T-helper 17 cell (primary cell): Measurements from ENCODE around the gene IQGAP1. TPM values are rescaled to one million over a fixed set of nuclear protein-coding genes. Genes with fewer than 3 reads are reported as not detected.

Experiments used
- ATAC-seq: fragments of 150-1000 bp; cut with Tn5 transposase; 2 replicates; pipeline ENCODE4 v1.10.0; 2021; ENCODE audit warnings: mild to moderate bottlenecking, moderate library complexity
- DNase-seq, 3 donors: peaks; one replicate each; pipeline versions ENCODE4 v3.0.0 to v3.0.0-alpha.2; 2020 to 2021
- H3K9me3 ChIP-seq: one replicate; pipeline ENCODE4 v1.7.0; 2013; ENCODE audit warnings: low read length, mild to moderate bottlenecking; ENCODE audit not compliant: control insufficient read depth, poor library complexity, severe bottlenecking
- H3K27ac Mint-ChIP-seq: one replicate; pipeline ENCODE4 v1.8.0; 2022; ENCODE audit warnings: mild to moderate bottlenecking, moderate library complexity, mixed read lengths
- H3K27me3 Mint-ChIP-seq: one replicate; pipeline ENCODE4 v1.8.0; 2022; ENCODE audit warnings: mixed read lengths
- H3K36me3 Mint-ChIP-seq: one replicate; pipeline ENCODE4 v1.8.0; 2022; ENCODE audit warnings: low read depth, mixed read lengths
- H3K4me1 Mint-ChIP-seq: one replicate; pipeline ENCODE4 v1.8.0; 2022; ENCODE audit warnings: mild to moderate bottlenecking, mixed read lengths
- H3K4me3 Mint-ChIP-seq: one replicate; pipeline ENCODE4 v1.8.0; 2022; ENCODE audit warnings: mild to moderate bottlenecking, moderate library complexity, mixed read lengths
- total RNA-seq, 4 donors: library from RNA in 2 of 4; stranded (reverse) in 2 of 4; gene quantifications; one replicate each; pipeline ENCODE4 v1.2.3 and lab custom pipeline; 2022 to 2026

The IQGAP1 gene
- total RNA-seq, 2 donors from 2014 or later: 131 to 157 TPM

DNA sequence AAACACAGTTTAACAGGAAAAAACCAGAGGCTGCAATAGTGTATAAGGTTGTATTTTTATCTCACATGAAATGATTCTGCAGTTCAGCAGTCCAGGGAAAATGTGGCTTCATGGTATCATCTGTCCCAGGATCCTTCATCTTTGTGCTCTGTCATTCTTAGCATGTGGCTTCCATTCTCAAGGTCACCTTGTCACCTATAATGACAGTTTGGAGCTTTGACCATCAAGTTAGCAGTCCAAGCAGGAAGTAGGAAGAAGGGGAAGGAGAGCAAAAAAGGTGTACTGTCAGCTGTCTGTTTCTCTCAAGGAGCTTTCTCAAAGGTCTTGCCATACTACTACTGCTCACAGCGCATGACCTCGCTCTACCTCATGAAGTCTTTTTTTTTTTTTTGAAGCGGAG, 83.1 kb downstream of the IQGAP1 start:
- H3K4me3 Mint-ChIP-seq: no peak overlapping the region
- H3K27ac Mint-ChIP-seq: peak overlapping the region; percentile 88
- H3K9me3 ChIP-seq: no peaks in the 10 kb centered on the region
- DNase-seq (no peak), ATAC-seq (no peak)
- peaks cover 18% of the 10 kb centered on the region for H3K4me1 Mint-ChIP-seq
- H3K27me3 Mint-ChIP-seq: no peaks in the 10 kb centered on the region
- peaks cover 11% of the 10 kb centered on the region for H3K36me3 Mint-ChIP-seq

DNA sequence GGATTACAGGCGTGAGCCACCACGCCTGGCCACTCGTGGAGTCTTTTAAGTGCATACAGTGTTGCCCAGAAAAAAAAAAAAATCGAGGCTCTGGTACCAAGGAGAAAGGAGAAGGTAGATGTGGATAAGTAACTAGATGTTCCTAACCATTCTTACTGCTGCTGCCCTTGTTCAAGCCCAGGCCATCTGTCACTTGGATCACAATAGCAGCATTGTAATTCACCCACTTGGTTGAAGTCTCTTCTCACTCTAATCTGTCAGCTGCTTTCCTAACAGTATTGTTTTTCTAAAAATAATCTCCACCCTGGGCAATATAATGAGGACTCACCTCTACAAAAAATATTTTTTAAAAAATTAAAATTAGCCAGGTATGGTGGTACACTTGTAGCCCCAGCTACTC, 83.7 kb downstream of the IQGAP1 start:
- Mint-ChIP-seq H3K4me3 (no peak overlapping the region), H3K4me1 (peaks cover 22% of the 10 kb centered on the region), H3K27me3 (no peaks in the 10 kb centered on the region), H3K27ac (no peak overlapping the region), H3K36me3 (peaks cover 11% of the 10 kb centered on the region)
- H3K9me3 ChIP-seq: no peaks in the 10 kb centered on the region
- no peak for ATAC-seq
- no peak for DNase-seq

DNA sequence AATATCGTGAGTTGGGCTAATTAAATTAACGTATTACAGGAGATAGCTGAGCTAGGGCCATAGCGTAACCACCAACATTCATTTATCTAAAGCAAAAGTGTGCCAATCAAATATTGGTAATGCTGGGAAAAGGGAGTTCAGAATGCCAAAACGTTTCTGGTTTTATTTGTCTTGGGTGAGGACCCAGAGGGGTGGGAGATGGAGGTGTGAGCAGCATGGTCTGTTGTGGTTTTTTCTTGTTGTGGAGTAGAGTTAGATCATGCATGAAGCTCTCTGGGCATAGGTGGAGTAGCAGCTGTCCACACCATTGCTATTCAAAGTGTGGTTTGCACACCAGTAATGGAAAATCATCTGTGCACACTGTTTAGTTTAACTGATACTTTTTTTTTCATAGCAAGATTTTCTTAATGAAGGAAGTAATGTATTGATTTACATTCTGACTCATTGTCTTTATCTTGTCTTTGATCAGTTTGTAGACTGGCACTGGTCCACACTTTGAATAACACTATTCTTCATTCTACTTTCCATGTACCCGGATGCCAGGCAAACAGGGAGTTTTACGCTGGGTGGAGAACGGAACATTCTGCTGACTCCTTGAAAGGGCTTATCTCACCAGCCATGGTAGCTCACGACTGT, 90.9 kb downstream of the IQGAP1 start:
- H3K4me1 Mint-ChIP-seq: peaks cover 30% of the 10 kb centered on the region
- peak overlapping the region; percentile 69 for H3K27ac Mint-ChIP-seq
- ATAC-seq (peak; percentile 39), DNase-seq (no peak)
- H3K36me3 Mint-ChIP-seq: peaks cover 8% of the 10 kb centered on the region
- no peaks in the 10 kb centered on the region for H3K9me3 ChIP-seq
- no peak overlapping the region for H3K4me3 Mint-ChIP-seq
- H3K27me3 Mint-ChIP-seq: no peaks in the 10 kb centered on the region

- Mint-ChIP-seq H3K4me1 (peaks cover 30% of the 10 kb centered on the region), H3K27me3 (no peaks in the 10 kb centered on the region), H3K27ac (peak overlapping the region; percentile 69), H3K36me3 (peaks cover 8% of the 10 kb centered on the region), H3K4me3 (no peak overlapping the region)
- no peaks in the 10 kb centered on the region for H3K9me3 ChIP-seq
- ATAC-seq (no peak), DNase-seq (no peak)
These were observed 91.6 kb downstream of the IQGAP1 start for GRCh38 chr15:90479656-90480055.

GRCh38 chr15:90481023-90481422, 93.0 kb downstream of the IQGAP1 start:
- Mint-ChIP-seq H3K4me3 (no peak overlapping the region), H3K27me3 (no peaks in the 10 kb centered on the region), H3K27ac (peak overlapping the region; percentile 75), H3K4me1 (peaks cover 34% of the 10 kb centered on the region), H3K36me3 (peaks cover 12% of the 10 kb centered on the region)
- DNase-seq (no peak), ATAC-seq (peak; percentile 70)
- no peaks in the 10 kb centered on the region for H3K9me3 ChIP-seq

DNA sequence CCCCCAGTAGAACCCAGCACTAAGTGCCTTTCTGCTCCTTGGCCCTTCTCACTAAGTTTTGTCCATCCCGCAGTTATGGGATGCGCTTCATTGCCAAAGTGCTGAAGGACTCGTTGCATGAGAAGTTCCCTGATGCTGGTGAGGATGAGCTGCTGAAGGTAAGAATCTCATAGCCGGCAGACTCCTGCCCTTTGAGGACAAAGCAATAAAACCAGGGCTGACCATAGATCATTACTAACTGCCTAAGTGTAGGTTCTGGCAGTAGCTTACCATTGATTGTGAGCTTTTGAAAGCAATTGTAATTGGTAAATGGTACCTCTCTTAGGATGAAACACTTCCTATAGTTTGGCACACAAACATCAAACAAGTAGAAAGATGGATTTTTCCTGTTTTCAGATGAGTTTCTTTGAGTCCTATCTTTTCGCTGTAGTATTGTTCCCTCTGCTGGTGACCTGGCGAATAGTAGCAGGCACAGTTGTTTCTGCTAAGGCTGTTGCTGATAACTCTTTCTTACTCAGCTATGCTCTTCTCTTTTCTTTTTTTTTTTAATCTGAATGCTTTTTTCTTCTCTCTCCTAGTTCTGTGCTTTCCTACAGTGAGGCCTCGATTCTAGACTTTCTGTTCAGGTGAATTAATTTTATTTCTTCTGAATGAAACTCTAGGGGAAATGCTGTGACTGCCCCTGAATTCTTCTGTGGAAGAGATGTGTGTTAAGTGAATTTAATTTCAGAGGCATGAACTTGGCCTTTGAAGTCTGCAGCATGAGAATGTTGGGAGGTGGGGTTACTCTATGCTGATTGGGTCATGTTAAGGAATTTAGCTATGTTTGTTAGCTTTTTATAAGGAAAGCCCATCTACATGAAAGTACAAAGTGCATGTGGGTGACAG, 94.3 kb downstream of the IQGAP1 start:
- H3K27me3 Mint-ChIP-seq: no peaks in the 10 kb centered on the region
- DNase-seq (peak in 1 of 3 donors; percentile 16), ATAC-seq (peak; percentile 63)
- no peaks in the 10 kb centered on the region for H3K9me3 ChIP-seq
- H3K27ac Mint-ChIP-seq: peak overlapping the region; percentile 75
- no peak overlapping the region for H3K4me3 Mint-ChIP-seq
- peaks cover 9% of the 10 kb centered on the region for H3K36me3 Mint-ChIP-seq
- H3K4me1 Mint-ChIP-seq: peaks cover 27% of the 10 kb centered on the region

DNA sequence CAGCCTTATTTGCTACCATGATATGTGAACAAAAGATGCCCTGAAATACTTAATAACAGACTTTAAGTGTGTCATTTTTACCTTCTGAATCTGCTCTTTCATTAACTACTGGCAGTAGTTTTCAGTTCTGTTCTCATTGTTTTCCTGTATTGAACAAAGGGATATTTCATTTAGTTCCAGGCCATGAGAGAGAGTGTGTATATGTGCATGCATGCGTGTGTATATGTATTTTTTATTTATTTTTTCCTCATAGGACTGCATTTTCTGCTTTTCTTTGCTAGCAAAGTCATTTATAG, 94.9 kb downstream of the IQGAP1 start:
- H3K27me3 Mint-ChIP-seq: no peaks in the 10 kb centered on the region
- DNase-seq: no peak

DNA sequence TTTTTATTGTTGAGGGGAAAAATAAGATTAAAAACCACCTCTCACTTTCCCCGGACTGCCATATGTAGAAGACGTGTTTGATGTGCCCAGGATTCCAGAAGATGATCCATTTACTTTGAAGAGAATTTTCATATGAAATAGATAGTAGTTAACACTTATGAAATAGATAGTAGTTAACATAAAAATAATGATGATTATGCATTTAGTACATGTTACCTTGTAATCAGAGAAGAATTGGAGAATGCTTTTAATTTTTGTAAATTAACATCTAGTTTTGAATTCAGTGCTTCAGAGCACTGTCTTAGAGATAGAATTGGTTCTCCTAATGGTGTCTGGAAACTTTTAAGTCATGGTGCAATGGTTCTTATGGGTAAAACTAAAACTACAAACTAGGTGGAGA, 95.6 kb downstream of the IQGAP1 start:
- ATAC-seq (no peak), DNase-seq (no peak)
- H3K27me3 Mint-ChIP-seq: no peaks in the 10 kb centered on the region
- no peak overlapping the region for H3K27ac Mint-ChIP-seq
- H3K4me3 Mint-ChIP-seq: no peak overlapping the region
- H3K36me3 Mint-ChIP-seq: peaks cover 11% of the 10 kb centered on the region
- no peaks in the 10 kb centered on the region for H3K9me3 ChIP-seq
- peaks cover 24% of the 10 kb centered on the region for H3K4me1 Mint-ChIP-seq

More for the DNA sequence above, 94.9 kb downstream of the IQGAP1 start:
- Mint-ChIP-seq H3K4me3 (no peak overlapping the region), H3K4me1 (peaks cover 24% of the 10 kb centered on the region), H3K36me3 (peaks cover 8% of the 10 kb centered on the region), H3K27ac (no peak overlapping the region)
- no peaks in the 10 kb centered on the region for H3K9me3 ChIP-seq
- no peak for ATAC-seq

- H3K4me1 Mint-ChIP-seq: peaks cover 15% of the 10 kb centered on the region
- no peak for ATAC-seq
- peaks cover 22% of the 10 kb centered on the region for H3K36me3 Mint-ChIP-seq
These were observed 99.1 kb downstream of the IQGAP1 start for GRCh38 chr15:90487186-90487585.

GRCh38 chr15:90489514-90489913, 101.5 kb downstream of the IQGAP1 start:
- Mint-ChIP-seq H3K27me3 (no peaks in the 10 kb centered on the region), H3K27ac (peak overlapping the region; percentile 80), H3K4me3 (no peak overlapping the region), H3K4me1 (peaks cover 16% of the 10 kb centered on the region), H3K36me3 (peaks cover 22% of the 10 kb centered on the region)
- H3K9me3 ChIP-seq: no peaks in the 10 kb centered on the region
- ATAC-seq (no peak), DNase-seq (no peak)

More at GRCh38 chr15:90487186-90487585, 99.1 kb downstream of the IQGAP1 start:
- H3K27ac Mint-ChIP-seq: peak overlapping the region; percentile 9
- no peak overlapping the region for H3K4me3 Mint-ChIP-seq
- H3K9me3 ChIP-seq: no peaks in the 10 kb centered on the region
- no peaks in the 10 kb centered on the region for H3K27me3 Mint-ChIP-seq
- no peak for DNase-seq

DNA sequence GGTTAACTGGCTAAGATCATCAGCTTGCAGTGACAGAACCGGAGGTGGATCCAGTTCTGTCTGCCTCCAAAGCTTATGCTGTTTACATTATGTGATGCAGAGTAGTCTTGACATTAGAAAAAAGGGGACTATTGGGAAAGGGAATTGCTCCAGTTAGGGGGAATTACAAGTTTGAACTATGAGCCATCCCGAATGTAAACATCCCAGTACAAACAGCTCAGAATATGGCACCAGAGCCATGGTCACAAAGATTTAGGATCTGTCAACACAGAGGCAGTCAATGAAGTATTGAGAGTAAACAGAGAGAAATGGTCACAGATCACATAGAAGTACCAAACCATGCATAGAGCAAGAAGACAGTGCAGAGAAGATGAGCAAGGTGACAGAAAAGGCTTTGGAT, 101.9 kb downstream of the IQGAP1 start:
- DNase-seq: no peak
- H3K4me1 Mint-ChIP-seq: peaks cover 16% of the 10 kb centered on the region
- no peaks in the 10 kb centered on the region for H3K9me3 ChIP-seq
- peaks cover 22% of the 10 kb centered on the region for H3K36me3 Mint-ChIP-seq
- ATAC-seq: no peak
- H3K27ac Mint-ChIP-seq: peak overlapping the region; percentile 69
- peak overlapping the region; percentile 31 for H3K4me3 Mint-ChIP-seq
- H3K27me3 Mint-ChIP-seq: no peaks in the 10 kb centered on the region

GRCh38 chr15:90493647-90494046, 105.6 kb downstream of the IQGAP1 start:
- no peaks in the 10 kb centered on the region for H3K27me3 Mint-ChIP-seq
- DNase-seq (no peak), ATAC-seq (peak; percentile 25)
- H3K4me1 Mint-ChIP-seq: peaks cover 10% of the 10 kb centered on the region
- no peaks in the 10 kb centered on the region for H3K9me3 ChIP-seq
- no peak overlapping the region for H3K4me3 Mint-ChIP-seq
- H3K27ac Mint-ChIP-seq: peak overlapping the region; percentile 87
- peaks cover 16% of the 10 kb centered on the region for H3K36me3 Mint-ChIP-seq

- Mint-ChIP-seq H3K27me3 (no peaks in the 10 kb centered on the region), H3K36me3 (peaks cover 11% of the 10 kb centered on the region), H3K4me3 (no peak overlapping the region), H3K27ac (no peak overlapping the region), H3K4me1 (peaks cover 8% of the 10 kb centered on the region)
- no peaks in the 10 kb centered on the region for H3K9me3 ChIP-seq
- DNase-seq (no peak), ATAC-seq (no peak)
These were observed 107.0 kb downstream of the IQGAP1 start for GRCh38 chr15:90495067-90495466.
